Measurements from ENCODE around the gene ALCAM.
"Not testable (repeated sequence)": the region's sequence is repeated elsewhere in the genome, so short reads cannot be mapped to it uniquely, and the experiment has no call there.

Gene ALCAM

DNA sequence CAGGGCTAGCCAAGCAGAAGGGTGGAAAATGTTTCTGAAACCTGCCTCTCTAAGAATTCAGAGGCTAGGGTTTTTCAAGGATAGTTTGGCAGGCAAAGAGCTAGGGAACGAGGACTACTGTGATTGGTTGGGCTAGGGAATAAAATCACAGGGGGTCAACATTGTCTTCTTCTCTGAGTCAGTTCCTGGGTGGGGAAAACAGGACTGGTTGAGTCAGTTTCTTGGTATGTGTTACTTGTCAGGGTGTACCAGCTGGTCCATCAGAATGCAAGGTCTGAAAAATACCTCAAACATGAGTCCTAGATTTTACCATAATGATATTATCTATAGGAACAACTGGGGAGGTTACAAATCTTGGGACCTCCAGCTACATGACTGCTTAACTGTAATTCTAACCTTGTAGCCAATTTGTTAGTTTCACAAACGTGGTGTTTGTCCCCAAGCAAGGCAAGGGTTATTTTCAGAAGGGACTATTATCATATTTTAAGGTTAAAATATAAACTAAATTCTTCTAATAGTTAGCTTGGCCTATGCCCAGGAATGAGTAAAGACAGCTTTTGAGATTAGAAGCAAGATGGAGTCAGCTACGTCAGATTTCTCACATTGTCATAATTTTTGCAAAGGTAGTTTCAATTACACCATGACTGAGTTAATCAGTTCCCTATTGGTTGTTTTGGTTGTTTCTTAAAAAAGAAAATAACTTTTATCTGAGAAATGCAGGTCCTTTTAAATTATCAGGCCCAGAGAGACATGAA lies 231.5 kb downstream of the ALCAM start:
- Histone ChIP-seq H3K4me3 (IDR thresholded peaks at IDR 0.05; ENCODE audit: insufficient read depth, low read depth, low read length) (no peak overlapping the region), H3K9ac (no peak overlapping the region), H3K4me2 (no peak overlapping the region), H3K27me3 (ENCODE audit: insufficient read depth, low read depth) (no peaks in the 10 kb centered on the region), H2AFZ (ENCODE audit: low read depth) (no peak overlapping the region), H3K79me2 (ENCODE audit: insufficient read depth, low read depth) (no peaks in the 10 kb centered on the region), H3K4me1 (ENCODE audit: low read depth, poor library complexity, severe bottlenecking) (no peaks in the 10 kb centered on the region), H3K36me3 (ENCODE audit: insufficient read depth) (no peaks in the 10 kb centered on the region), H4K20me1 (ENCODE audit: insufficient read depth) (no peaks in the 10 kb centered on the region), H3K27ac (no peak overlapping the region)
- no peak for TF ChIP-seq CTCF (conservative IDR thresholded peaks at IDR 0.05; ENCODE audit: low read depth, low read length)

DNA sequence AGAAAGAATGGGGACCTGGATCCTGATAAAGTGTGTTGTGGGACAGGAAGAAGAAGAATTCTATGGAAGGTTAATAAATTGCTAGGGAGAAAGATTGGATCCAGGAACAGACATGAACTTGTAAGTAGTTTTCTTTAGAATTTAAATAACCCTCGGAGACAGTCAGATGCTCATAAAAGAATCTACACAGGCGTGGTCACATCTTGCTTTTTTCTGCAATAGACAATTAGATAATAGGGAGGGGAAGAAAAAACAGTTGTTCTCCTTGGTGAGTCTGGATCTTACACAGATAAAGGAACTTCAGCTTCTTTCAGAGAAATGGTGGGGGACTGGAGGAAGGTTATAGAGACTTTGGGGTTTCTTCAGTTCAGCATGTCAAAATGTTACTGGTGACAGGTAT lies 232.6 kb downstream of the ALCAM start:
- no peak for TF ChIP-seq CTCF (conservative IDR thresholded peaks at IDR 0.05; ENCODE audit: low read depth, low read length)
- Histone ChIP-seq H3K27me3 (ENCODE audit: insufficient read depth, low read depth) (no peaks in the 10 kb centered on the region), H3K4me3 (IDR thresholded peaks at IDR 0.05; ENCODE audit: insufficient read depth, low read depth, low read length) (no peak overlapping the region)

GRCh38 chr3:105601756-105602155 lies 235.0 kb downstream of the ALCAM start:
- not testable (repeated sequence) for H2AFZ ChIP-seq (ENCODE audit: low read depth); H3K27me3 ChIP-seq (ENCODE audit: insufficient read depth, low read depth); H3K4me2 ChIP-seq; H3K4me1 ChIP-seq (ENCODE audit: low read depth, poor library complexity, severe bottlenecking); H3K27ac ChIP-seq; H3K4me3 ChIP-seq (IDR thresholded peaks at IDR 0.05; ENCODE audit: insufficient read depth, low read depth, low read length); H3K9ac ChIP-seq; H4K20me1 ChIP-seq (ENCODE audit: insufficient read depth); H3K79me2 ChIP-seq (ENCODE audit: insufficient read depth, low read depth); H3K36me3 ChIP-seq (ENCODE audit: insufficient read depth)

More for the DNA sequence above, 232.6 kb downstream of the ALCAM start:
- no peaks in the 10 kb centered on the region for H3K4me1 ChIP-seq (ENCODE audit: low read depth, poor library complexity, severe bottlenecking)
- H3K9ac ChIP-seq, result no peak overlapping the region
- H3K36me3 ChIP-seq (ENCODE audit: insufficient read depth), result no peaks in the 10 kb centered on the region
- H3K4me2 ChIP-seq, result no peak overlapping the region
- no peaks in the 10 kb centered on the region for H4K20me1 ChIP-seq (ENCODE audit: insufficient read depth)
- H3K79me2 ChIP-seq (ENCODE audit: insufficient read depth, low read depth), result no peaks in the 10 kb centered on the region
- no peak overlapping the region for H3K27ac ChIP-seq
- no peak overlapping the region for H2AFZ ChIP-seq (ENCODE audit: low read depth)

DNA sequence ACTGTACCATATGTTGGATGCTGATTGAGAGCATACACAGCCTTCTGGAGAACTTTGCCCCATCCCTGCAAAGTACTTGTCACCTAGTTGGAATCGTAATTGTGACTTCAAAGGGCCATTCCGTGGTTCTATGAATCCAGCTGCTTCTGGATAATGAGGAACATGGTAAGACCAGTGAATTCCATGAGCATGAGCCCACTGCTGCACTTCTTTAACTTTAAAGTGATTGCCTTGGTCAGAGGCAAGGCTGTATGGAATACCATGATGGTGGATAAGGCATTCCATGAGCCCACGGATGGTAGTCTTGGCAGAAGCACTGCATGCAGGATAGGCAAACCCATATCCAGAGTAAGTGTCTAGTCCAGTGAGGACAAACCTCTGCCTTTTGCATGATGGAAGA lies 235.6 kb downstream of the ALCAM start:
- H3K4me2 ChIP-seq; H3K4me1 ChIP-seq (ENCODE audit: low read depth, poor library complexity, severe bottlenecking); H3K9ac ChIP-seq; H2AFZ ChIP-seq (ENCODE audit: low read depth); H3K36me3 ChIP-seq (ENCODE audit: insufficient read depth); H3K4me3 ChIP-seq (IDR thresholded peaks at IDR 0.05; ENCODE audit: insufficient read depth, low read depth, low read length); H4K20me1 ChIP-seq (ENCODE audit: insufficient read depth); H3K27ac ChIP-seq; H3K27me3 ChIP-seq (ENCODE audit: insufficient read depth, low read depth); H3K79me2 ChIP-seq (ENCODE audit: insufficient read depth, low read depth): not testable (repeated sequence)

- not testable (repeated sequence) for H3K79me2 ChIP-seq (ENCODE audit: insufficient read depth, low read depth); H2AFZ ChIP-seq (ENCODE audit: low read depth); H3K4me1 ChIP-seq (ENCODE audit: low read depth, poor library complexity, severe bottlenecking); H3K27me3 ChIP-seq (ENCODE audit: insufficient read depth, low read depth); H3K4me2 ChIP-seq; H3K27ac ChIP-seq; H3K9ac ChIP-seq; H3K4me3 ChIP-seq (IDR thresholded peaks at IDR 0.05; ENCODE audit: insufficient read depth, low read depth, low read length); H3K36me3 ChIP-seq (ENCODE audit: insufficient read depth); H4K20me1 ChIP-seq (ENCODE audit: insufficient read depth)
These were observed 236.8 kb downstream of the ALCAM start for GRCh38 chr3:105603516-105603915.

DNA sequence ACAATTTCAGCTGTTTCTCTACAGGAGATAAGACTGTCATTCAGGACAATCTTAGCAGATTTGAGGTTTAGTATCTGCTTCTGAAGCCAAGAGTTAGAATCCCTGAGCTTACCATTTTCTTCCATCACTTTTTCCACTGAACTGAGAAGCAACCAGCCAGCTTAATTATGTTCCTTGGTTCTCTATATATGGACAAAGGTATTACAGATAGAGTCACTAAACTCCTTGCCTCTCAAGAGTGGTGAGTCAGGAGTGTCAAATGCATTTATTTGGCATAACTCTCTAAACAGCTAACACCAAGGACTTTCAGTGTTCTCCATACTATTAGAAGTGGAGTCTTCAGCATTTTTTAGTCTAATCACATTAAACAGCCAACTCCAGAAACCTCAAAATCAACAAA lies 239.3 kb downstream of the ALCAM start:
- TF ChIP-seq CTCF (conservative IDR thresholded peaks at IDR 0.05; ENCODE audit: low read depth, low read length), result no peak
- no peaks in the 10 kb centered on the region for H4K20me1 ChIP-seq (ENCODE audit: insufficient read depth)
- no peaks in the 10 kb centered on the region for H3K27me3 ChIP-seq (ENCODE audit: insufficient read depth, low read depth)
- no peak overlapping the region for H3K4me3 ChIP-seq (IDR thresholded peaks at IDR 0.05; ENCODE audit: insufficient read depth, low read depth, low read length)
- no peaks in the 10 kb centered on the region for H3K79me2 ChIP-seq (ENCODE audit: insufficient read depth, low read depth)
- H3K9ac ChIP-seq, result no peak overlapping the region
- no peaks in the 10 kb centered on the region for H3K4me1 ChIP-seq (ENCODE audit: low read depth, poor library complexity, severe bottlenecking)
- no peak overlapping the region for H2AFZ ChIP-seq (ENCODE audit: low read depth)
- H3K27ac ChIP-seq, result no peak overlapping the region
- no peaks in the 10 kb centered on the region for H3K36me3 ChIP-seq (ENCODE audit: insufficient read depth)
- H3K4me2 ChIP-seq, result no peak overlapping the region

All from KMS-11 (cell line).